SK-N-SH (cell line): ENCODE data around the gene PPDPF. TPM values are rescaled to one million over a fixed set of nuclear protein-coding genes. Genes with fewer than 3 reads are reported as not detected.

Experiments used
- CTCF ChIA-PET: fragments of 300-600, 350-600 bp; formaldehyde crosslinking; extraction: SDS; loops from one replicate; lab custom pipeline; 2021; lab: Yijun Ruan, JAX
- POLR2A ChIA-PET: fragments of 350-600 bp; sonication (Branson Sonifier 250); formaldehyde crosslinking; extraction: SDS; loops from one replicate; lab custom pipeline; 2020; ENCODE audit warnings: antibody characterized with exemption, inconsistent platforms; lab: Yijun Ruan, JAX
- DNase-seq: peaks from one replicate; pipeline ENCODE4 v3.0.0; 2012
- H2AFZ ChIP-seq: fragments of 200-600 bp; sonication (generic); 2 replicates; pipeline ENCODE4 v1.8.1; 2016; ENCODE audit warnings: antibody characterized with exemption, mild to moderate bottlenecking, low read depth
- H3F3A ChIP-seq: fragments of 200-600 bp; sonication (generic); replicated peaks from 2 replicates; pipeline ENCODE3; 2016; ENCODE audit warnings: antibody characterized with exemption, mild to moderate bottlenecking; ENCODE audit not compliant: insufficient read depth
- H3K27ac ChIP-seq, 2 experiments: fragments of 200-500 bp in 1 of 2; fragments of 200-600 bp in 1 of 2; sonication (Bioruptor generic) in 1 of 2; sonication (generic), shearing (Covaris generic) in 1 of 2; 2 replicates each; pipeline versions ENCODE4 v1.5.1 to v1.6.1; 2014 to 2016; ENCODE audit warnings: low read depth in 2 of 2, inconsistent platforms in 1 of 2, low read length in 1 of 2, mild to moderate bottlenecking in 1 of 2, mixed read lengths in 1 of 2
- H3K27me3 ChIP-seq: fragments of 200-600 bp; sonication (generic), shearing (Covaris generic); 2 replicates; pipeline ENCODE4 v1.6.1; 2016; ENCODE audit warnings: mixed run types; ENCODE audit not compliant: insufficient read depth
- H3K36me3 ChIP-seq, 2 experiments: fragments of 200-500 bp in 1 of 2; fragments of 200-600 bp in 1 of 2; sonication (Bioruptor generic) in 1 of 2; sonication (generic) in 1 of 2; replicated peaks in 1 of 2; 2 replicates each; pipeline versions ENCODE3 to v1.5.1; 2014 to 2016; ENCODE audit warnings: low read length in 1 of 2, mild to moderate bottlenecking in 1 of 2; ENCODE audit not compliant: insufficient read depth in 2 of 2, control insufficient read depth in 1 of 2
- H3K4me1 ChIP-seq, 2 experiments: fragments of 200-500 bp in 1 of 2; fragments of 200-600 bp in 1 of 2; sonication (Bioruptor generic) in 1 of 2; sonication (generic), shearing (Covaris generic) in 1 of 2; 2 replicates each; pipeline versions ENCODE4 v1.5.1 to v1.6.1; 2014 to 2016; ENCODE audit warnings: low read depth in 1 of 2, low read length in 1 of 2, mixed run types in 1 of 2; ENCODE audit not compliant: insufficient read depth in 2 of 2, control insufficient read depth in 1 of 2
- H3K4me2 ChIP-seq: fragments of 200-600 bp; sonication (generic), shearing (Covaris generic); 2 replicates; pipeline ENCODE4 v1.6.1; 2017; ENCODE audit warnings: mixed run types
- H3K4me3 ChIP-seq, 2 experiments: fragments of 200-500 bp in 1 of 2; fragments of 200-600 bp in 1 of 2; sonication (Bioruptor generic) in 1 of 2; sonication (generic), shearing (Covaris generic) in 1 of 2; 2 replicates each; pipeline versions ENCODE4 v1.5.1 to v1.8.1; 2014 to 2016; ENCODE audit warnings: low read depth in 2 of 2, inconsistent platforms in 1 of 2, low read length in 1 of 2, mild to moderate bottlenecking in 1 of 2, mixed read lengths in 1 of 2, moderate library complexity in 1 of 2
- H3K79me2 ChIP-seq: fragments of 200-600 bp; sonication (generic); 2 replicates; pipeline ENCODE4 v1.8.1; 2017; ENCODE audit warnings: mild to moderate bottlenecking; ENCODE audit not compliant: insufficient read depth
- H3K9ac ChIP-seq: fragments of 200-600 bp; sonication (generic); 2 replicates; pipeline ENCODE4 v1.6.1; 2017; ENCODE audit warnings: mixed run types
- H3K9me2 ChIP-seq: fragments of 200-600 bp; sonication (generic); 2 replicates; pipeline ENCODE4 v1.6.1; 2017; ENCODE audit warnings: mixed run types
- H3K9me3 ChIP-seq: fragments of 200-600 bp; sonication (generic); 2 replicates; pipeline ENCODE4 v1.6.1; 2017; ENCODE audit warnings: mixed run types, mild to moderate bottlenecking, moderate library complexity
- H4K20me1 ChIP-seq: fragments of 200-600 bp; sonication (generic); 2 replicates; pipeline ENCODE4 v1.6.1; 2017; ENCODE audit warnings: mild to moderate bottlenecking, mixed run types; ENCODE audit not compliant: insufficient read depth
- CHD2 ChIP-seq: fragments of 150-350 bp; IDR thresholded peaks from 2 replicates; pipeline ENCODE4 v1.6.1; 2018; ENCODE audit warnings: low read length; ENCODE audit not compliant: partially characterized antibody
- ELF1 ChIP-seq: IDR thresholded peaks from 2 replicates; pipeline ENCODE4 v1.4.0; 2012
- FOSL2 ChIP-seq: IDR thresholded peaks from 2 replicates; pipeline ENCODE4 v1.4.0; 2012; ENCODE audit warnings: low read depth, mild to moderate bottlenecking, moderate library complexity, borderline replicate concordance
- GATA2 ChIP-seq: sonication (generic); formaldehyde crosslinking; IDR thresholded peaks from 2 replicates; pipeline ENCODE4 v1.5.0; 2020; ENCODE audit warnings: mild to moderate bottlenecking, missing genetic modification reagents
- JUND ChIP-seq: IDR thresholded peaks from 2 replicates; pipeline ENCODE4 v1.4.0; 2012
- MEF2A ChIP-seq: IDR thresholded peaks from 2 replicates; pipeline ENCODE4 v1.4.0; 2012; ENCODE audit warnings: low read depth, borderline replicate concordance
- POLR2AphosphoS5 ChIP-seq: IDR thresholded peaks from 2 replicates; pipeline ENCODE4 v1.6.1; 2012; ENCODE audit warnings: low read depth, low read length
- RCOR1 ChIP-seq: fragments of 150-350 bp; IDR thresholded peaks from 2 replicates; pipeline ENCODE4 v1.6.1; 2017; ENCODE audit warnings: antibody characterized with exemption, low read length
- SIN3A ChIP-seq: IDR thresholded peaks from 2 replicates; pipeline ENCODE4 v1.6.1; 2012; ENCODE audit warnings: low read depth, mild to moderate bottlenecking, low read length, moderate library complexity, borderline replicate concordance
- YY1 ChIP-seq: IDR thresholded peaks from 2 replicates; pipeline ENCODE4 v1.4.0; 2012; ENCODE audit warnings: low read depth, mild to moderate bottlenecking
- WGBS: methylation state at CpG from one replicate; pipeline ENCODE4 v1.1.6; 2017; ENCODE audit warnings: low lambda C conversion rate; 5-methylcytosine and 5-hydroxymethylcytosine counted together
- polyA plus RNA-seq, 3 experiments: library from polyadenylated mRNA; depleted of rRNA; stranded (reverse); fragments of >200 nt; gene quantifications; 2 replicates each; pipeline ENCODE4 v1.2.3, GENCODE V29; 2012
- TF ChIP-seq, protein P1 (sequence below): IDR thresholded peaks from 2 replicates; pipeline ENCODE4 v1.4.0; 2012; ENCODE audit warnings: low read depth, borderline replicate concordance
- TF ChIP-seq, protein P2 (sequence below): fragments of 200-600 bp; sonication (generic); IDR thresholded peaks from 2 replicates; pipeline ENCODE4 v1.6.1; 2017; ENCODE audit warnings: antibody characterized with exemption, mild to moderate bottlenecking, moderate library complexity
- TF ChIP-seq, protein P3 (sequence below): IDR thresholded peaks from 2 replicates; pipeline ENCODE4 v1.6.1; 2012; ENCODE audit warnings: mild to moderate bottlenecking, low read depth, low read length, moderate library complexity
- TF ChIP-seq, protein P4 (sequence below): IDR thresholded peaks from 2 replicates; pipeline ENCODE4 v1.4.0; 2012; ENCODE audit warnings: low read depth, borderline replicate concordance
- TF ChIP-seq, protein P5 (sequence below): fragments of 150-350 bp; IDR thresholded peaks from 2 replicates; pipeline ENCODE4 v1.6.1; 2016; ENCODE audit warnings: mild to moderate bottlenecking, low read depth, low read length

PPDPF gene
- polyA plus RNA-seq, 1 of the 3 experiments (the other 2 are of a cell fraction) = 71.4 TPM

DNA sequence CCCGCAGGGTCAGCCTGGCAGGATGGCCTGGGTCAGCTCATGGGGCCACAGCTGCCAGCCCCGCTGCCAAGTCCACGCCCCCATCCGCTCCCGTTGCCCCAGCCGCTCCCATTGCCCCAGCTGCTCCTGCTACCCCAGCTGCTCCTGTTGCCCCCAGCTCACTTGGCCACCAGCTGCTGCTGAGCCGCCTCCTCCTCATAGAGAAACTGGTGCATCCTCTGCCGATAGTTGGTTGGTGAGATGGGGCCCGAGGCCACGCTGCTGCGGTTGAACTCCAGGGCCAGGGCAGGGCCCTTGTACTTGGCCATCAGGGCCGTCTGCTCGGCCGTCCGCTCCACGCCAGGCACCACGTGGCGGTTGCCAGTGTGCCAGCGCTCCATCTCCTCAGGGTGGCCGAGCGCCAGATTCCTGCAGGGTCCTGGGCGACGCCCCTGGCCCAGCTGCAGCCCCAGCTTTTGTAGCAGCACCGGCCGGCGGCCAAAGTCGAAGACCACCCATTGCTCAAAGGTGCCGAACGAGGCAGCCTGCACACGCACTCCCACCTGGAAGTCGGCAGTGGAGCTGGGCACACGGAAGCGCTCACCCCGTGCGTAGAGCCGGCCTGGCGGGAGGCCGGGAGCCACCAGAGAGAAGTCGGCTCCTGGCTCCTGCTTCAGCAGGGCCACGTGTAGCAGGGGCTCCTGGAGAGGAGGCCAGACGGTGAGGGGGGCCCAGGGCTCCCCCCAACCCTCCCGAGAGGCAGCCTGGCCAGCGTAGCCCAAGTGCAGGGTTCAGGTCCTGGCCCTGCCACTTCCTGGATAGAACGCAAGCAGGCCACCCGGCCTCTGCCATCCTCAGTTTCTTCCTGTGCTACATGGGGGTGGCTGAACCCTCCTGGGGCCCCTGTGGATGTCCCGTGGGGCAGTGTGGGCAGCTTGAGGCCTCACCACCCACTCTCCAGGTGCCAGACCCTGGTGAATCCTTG lies 48.7 kb downstream of the PPDPF start (continued):
- TF ChIP-seq, protein P1, sequence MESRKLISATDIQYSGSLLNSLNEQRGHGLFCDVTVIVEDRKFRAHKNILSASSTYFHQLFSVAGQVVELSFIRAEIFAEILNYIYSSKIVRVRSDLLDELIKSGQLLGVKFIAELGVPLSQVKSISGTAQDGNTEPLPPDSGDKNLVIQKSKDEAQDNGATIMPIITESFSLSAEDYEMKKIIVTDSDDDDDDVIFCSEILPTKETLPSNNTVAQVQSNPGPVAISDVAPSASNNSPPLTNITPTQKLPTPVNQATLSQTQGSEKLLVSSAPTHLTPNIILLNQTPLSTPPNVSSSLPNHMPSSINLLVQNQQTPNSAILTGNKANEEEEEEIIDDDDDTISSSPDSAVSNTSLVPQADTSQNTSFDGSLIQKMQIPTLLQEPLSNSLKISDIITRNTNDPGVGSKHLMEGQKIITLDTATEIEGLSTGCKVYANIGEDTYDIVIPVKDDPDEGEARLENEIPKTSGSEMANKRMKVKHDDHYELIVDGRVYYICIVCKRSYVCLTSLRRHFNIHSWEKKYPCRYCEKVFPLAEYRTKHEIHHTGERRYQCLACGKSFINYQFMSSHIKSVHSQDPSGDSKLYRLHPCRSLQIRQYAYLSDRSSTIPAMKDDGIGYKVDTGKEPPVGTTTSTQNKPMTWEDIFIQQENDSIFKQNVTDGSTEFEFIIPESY = no peak
- TF ChIP-seq, protein P2, sequence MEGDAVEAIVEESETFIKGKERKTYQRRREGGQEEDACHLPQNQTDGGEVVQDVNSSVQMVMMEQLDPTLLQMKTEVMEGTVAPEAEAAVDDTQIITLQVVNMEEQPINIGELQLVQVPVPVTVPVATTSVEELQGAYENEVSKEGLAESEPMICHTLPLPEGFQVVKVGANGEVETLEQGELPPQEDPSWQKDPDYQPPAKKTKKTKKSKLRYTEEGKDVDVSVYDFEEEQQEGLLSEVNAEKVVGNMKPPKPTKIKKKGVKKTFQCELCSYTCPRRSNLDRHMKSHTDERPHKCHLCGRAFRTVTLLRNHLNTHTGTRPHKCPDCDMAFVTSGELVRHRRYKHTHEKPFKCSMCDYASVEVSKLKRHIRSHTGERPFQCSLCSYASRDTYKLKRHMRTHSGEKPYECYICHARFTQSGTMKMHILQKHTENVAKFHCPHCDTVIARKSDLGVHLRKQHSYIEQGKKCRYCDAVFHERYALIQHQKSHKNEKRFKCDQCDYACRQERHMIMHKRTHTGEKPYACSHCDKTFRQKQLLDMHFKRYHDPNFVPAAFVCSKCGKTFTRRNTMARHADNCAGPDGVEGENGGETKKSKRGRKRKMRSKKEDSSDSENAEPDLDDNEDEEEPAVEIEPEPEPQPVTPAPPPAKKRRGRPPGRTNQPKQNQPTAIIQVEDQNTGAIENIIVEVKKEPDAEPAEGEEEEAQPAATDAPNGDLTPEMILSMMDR = no peak
- no peak for TF ChIP-seq JUND
- no peak for TF ChIP-seq CHD2
- TF ChIP-seq YY1 = no peak
- no peak for TF ChIP-seq SIN3A
- no peak for TF ChIP-seq FOSL2

DNA sequence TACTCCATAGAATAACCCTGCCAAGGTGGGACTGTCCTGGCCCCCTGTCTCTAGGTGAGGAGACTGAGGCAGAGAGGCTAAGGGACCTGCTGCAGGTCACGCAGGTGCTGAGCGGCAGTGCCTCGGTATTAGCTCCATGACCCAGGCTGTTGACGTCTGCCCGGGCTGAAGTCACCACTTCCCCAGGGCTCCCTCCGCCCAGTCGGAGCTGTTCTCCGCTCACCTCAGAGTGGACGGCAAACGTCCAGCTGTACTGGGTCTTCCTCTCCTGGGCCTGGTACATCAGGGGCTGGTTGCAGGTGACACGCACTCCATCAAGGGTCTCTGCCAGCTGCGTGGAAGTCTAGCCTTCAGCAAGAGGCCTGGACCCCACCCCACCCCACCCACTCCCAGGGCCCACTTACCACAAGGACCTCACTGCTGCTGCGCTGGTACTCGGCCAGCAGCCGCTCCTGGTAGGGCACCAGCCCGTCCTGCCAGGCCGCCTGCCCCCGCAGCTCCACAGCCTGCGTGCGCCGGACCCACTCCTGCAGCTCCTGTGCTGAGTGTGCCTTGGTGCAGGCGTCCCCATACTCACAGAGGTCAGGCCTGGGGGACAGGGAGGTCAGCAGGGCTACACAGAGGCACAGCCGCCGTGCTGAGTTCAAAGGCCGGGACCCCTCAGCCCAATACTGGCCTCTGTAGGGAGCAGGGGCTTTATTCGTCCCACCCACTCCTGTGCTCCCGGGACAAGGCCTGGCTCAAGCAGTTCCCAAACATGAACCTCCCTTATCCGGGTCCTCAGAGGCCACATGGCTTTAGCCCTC lies 49.9 kb downstream of the PPDPF start:
- POLR2A ChIA-PET = no interaction called here
- no peak for DNase-seq
- H3K79me2 ChIP-seq = peaks cover 8% of the 10 kb centered on the region; the same call in 1 of the 2 replicates
- CTCF ChIA-PET = no interaction called here
- H3K9ac ChIP-seq = no peak overlapping the region
- no peaks in the 10 kb centered on the region for H4K20me1 ChIP-seq
- WGBS = 95% methylated on average over 17 of the region's 28 CpGs
- H3K4me3 ChIP-seq = no peak overlapping the region
- peaks cover 3 to 15% of the 10 kb centered on the region in 2 experiments; a peak in 2 of 4 replicates for H3K4me1 ChIP-seq
- no peaks in the 10 kb centered on the region for H3F3A ChIP-seq
- peaks cover 0 to 17% of the 10 kb centered on the region in 2 experiments for H3K36me3 ChIP-seq
- H3K27ac ChIP-seq = no peak overlapping the region
- H2AFZ ChIP-seq = no peak overlapping the region
- H3K9me3 ChIP-seq = no peaks in the 10 kb centered on the region
- no peaks in the 10 kb centered on the region for H3K27me3 ChIP-seq
- H3K9me2 ChIP-seq = no peaks in the 10 kb centered on the region
- H3K4me2 ChIP-seq = no peak overlapping the region
- TF ChIP-seq GATA2 (CRISPR knock-in tag) (no peak), SIN3A (no peak), MEF2A (no peak), RCOR1 (no peak), ELF1 (no peak), POLR2AphosphoS5 (no peak)
- TF ChIP-seq, protein P3, sequence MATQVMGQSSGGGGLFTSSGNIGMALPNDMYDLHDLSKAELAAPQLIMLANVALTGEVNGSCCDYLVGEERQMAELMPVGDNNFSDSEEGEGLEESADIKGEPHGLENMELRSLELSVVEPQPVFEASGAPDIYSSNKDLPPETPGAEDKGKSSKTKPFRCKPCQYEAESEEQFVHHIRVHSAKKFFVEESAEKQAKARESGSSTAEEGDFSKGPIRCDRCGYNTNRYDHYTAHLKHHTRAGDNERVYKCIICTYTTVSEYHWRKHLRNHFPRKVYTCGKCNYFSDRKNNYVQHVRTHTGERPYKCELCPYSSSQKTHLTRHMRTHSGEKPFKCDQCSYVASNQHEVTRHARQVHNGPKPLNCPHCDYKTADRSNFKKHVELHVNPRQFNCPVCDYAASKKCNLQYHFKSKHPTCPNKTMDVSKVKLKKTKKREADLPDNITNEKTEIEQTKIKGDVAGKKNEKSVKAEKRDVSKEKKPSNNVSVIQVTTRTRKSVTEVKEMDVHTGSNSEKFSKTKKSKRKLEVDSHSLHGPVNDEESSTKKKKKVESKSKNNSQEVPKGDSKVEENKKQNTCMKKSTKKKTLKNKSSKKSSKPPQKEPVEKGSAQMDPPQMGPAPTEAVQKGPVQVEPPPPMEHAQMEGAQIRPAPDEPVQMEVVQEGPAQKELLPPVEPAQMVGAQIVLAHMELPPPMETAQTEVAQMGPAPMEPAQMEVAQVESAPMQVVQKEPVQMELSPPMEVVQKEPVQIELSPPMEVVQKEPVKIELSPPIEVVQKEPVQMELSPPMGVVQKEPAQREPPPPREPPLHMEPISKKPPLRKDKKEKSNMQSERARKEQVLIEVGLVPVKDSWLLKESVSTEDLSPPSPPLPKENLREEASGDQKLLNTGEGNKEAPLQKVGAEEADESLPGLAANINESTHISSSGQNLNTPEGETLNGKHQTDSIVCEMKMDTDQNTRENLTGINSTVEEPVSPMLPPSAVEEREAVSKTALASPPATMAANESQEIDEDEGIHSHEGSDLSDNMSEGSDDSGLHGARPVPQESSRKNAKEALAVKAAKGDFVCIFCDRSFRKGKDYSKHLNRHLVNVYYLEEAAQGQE = no peak
- TF ChIP-seq, protein P4, sequence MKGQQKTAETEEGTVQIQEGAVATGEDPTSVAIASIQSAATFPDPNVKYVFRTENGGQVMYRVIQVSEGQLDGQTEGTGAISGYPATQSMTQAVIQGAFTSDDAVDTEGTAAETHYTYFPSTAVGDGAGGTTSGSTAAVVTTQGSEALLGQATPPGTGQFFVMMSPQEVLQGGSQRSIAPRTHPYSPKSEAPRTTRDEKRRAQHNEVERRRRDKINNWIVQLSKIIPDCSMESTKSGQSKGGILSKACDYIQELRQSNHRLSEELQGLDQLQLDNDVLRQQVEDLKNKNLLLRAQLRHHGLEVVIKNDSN = no peak
- TF ChIP-seq, protein P5, sequence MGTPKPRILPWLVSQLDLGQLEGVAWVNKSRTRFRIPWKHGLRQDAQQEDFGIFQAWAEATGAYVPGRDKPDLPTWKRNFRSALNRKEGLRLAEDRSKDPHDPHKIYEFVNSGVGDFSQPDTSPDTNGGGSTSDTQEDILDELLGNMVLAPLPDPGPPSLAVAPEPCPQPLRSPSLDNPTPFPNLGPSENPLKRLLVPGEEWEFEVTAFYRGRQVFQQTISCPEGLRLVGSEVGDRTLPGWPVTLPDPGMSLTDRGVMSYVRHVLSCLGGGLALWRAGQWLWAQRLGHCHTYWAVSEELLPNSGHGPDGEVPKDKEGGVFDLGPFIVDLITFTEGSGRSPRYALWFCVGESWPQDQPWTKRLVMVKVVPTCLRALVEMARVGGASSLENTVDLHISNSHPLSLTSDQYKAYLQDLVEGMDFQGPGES = no peak
- TF ChIP-seq, protein P1 = no peak
